ENCODE data around the gene NHS.

The NHS gene

DNA sequence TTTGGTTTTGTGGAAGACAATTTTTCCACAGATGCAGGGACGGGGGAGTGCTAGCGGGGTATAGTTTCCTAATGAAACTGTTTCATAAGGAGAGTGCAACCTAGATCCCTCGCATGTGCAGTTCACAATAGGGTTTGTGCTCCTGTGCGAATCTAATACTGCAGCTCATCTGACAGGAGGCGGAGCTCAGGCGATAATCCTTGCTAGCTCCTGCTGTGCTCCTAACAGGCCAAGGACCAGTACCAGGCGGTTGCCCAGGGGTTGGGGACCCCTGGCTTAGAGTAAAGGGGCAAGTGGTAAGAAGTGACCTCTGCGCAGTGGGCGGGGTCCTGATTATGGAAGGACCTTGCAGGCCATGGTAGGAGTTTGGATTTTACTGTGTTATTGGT lies 366.1 kb downstream of the NHS start:
- Histone ChIP-seq H3K36me3 (no peaks in the 10 kb centered on the region), H3K4me3 (no peak overlapping the region), H3K9me3 (no peaks in the 10 kb centered on the region), H3K4me1 (peaks cover 14% of the 10 kb centered on the region), H3K27ac (no peak overlapping the region), H4K20me1 (peaks cover 29% of the 10 kb centered on the region), H3K9ac (no peak overlapping the region), H3K27me3 (peaks cover 77% of the 10 kb centered on the region), H3K4me2 (no peak overlapping the region)
- TF ChIP-seq Cebpa-rat (IDR thresholded peaks at IDR 0.05), result no peak

DNA sequence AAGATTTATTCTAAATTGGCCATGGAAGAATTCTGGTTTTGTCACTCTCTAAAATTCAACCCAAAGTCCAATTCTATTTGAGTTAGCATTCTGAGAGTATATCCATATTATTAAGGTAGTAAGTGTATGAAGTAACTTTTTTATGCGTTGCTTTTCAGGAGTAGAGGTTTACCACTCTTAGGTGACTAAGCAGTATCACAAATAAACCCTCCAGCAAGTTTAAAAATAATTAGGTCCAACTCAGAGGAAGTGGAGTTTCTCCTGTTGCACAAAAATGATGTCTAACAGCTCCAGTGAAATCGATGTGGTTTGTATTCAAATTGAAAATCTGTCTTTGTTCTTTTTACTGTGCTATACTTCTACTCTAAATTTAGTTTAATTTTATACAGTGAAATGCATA lies 368.9 kb downstream of the NHS start:
- Histone ChIP-seq H3K9me3 (no peaks in the 10 kb centered on the region), H3K4me3 (no peak overlapping the region), H3K36me3 (no peaks in the 10 kb centered on the region), H3K27me3 (peaks cover 76% of the 10 kb centered on the region), H3K9ac (no peak overlapping the region), H4K20me1 (peaks cover 26% of the 10 kb centered on the region; the same call in 1 of the 2 replicates), H3K4me1 (no peaks in the 10 kb centered on the region), H3K27ac (no peak overlapping the region), H3K4me2 (no peak overlapping the region)
- no peak for TF ChIP-seq Cebpa-rat (IDR thresholded peaks at IDR 0.05)

DNA sequence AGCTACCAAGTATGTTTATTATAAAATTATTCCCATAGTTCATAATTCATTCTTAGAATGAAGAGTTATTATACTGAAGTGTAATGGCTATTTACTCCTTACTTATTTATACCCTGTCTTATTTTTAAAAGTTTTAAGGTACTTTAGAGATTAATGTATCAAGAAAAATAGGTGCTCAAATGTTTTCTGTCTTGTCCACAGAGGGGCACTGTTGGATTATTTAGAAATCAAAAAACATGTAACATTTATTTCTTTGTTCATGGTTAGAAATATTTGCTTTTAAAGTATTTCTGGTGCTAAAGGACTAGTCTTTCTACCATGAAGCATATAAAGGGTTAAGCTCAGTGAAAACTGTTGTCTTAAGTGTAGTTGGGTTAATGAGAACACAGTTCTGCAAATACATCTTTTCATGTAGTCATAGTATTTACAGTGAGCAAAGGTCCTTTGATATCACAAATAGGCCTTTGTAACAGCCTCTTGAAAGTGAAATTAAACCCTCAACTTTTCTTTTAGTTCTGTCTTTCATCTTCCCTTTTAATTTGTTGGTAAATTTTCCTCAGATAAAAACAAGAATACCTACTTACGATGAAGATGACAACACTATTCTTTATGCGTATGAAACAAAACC lies 370.0 kb downstream of the NHS start:
- Histone ChIP-seq H3K4me3 (no peak overlapping the region), H3K9ac (no peak overlapping the region), H3K27ac (no peak overlapping the region), H3K27me3 (peaks cover 74% of the 10 kb centered on the region), H4K20me1 (peaks cover 24% of the 10 kb centered on the region; the same call in 1 of the 2 replicates), H3K9me3 (no peaks in the 10 kb centered on the region), H3K36me3 (no peaks in the 10 kb centered on the region), H3K4me1 (no peaks in the 10 kb centered on the region), H3K4me2 (no peak overlapping the region)
- TF ChIP-seq Cebpa-rat (IDR thresholded peaks at IDR 0.05), result no peak

- no peaks in the 10 kb centered on the region for H3K4me1 ChIP-seq
These were observed 372.7 kb downstream of the NHS start for GRCh38 chrX:17747692-17748091.

GRCh38 chrX:17748684-17749083 lies 373.7 kb downstream of the NHS start:
- Histone ChIP-seq H3K9ac (no peak overlapping the region), H3K4me2 (no peak overlapping the region), H3K36me3 (no peaks in the 10 kb centered on the region), H3K4me3 (no peak overlapping the region), H3K27me3 (peaks cover 66% of the 10 kb centered on the region), H3K4me1 (no peaks in the 10 kb centered on the region), H3K9me3 (no peaks in the 10 kb centered on the region), H4K20me1 (0 out of 2 replicates have a peak, but pooled peaks cover 16% of the 10 kb centered on the region), H3K27ac (no peak overlapping the region)
- TF ChIP-seq Cebpa-rat (IDR thresholded peaks at IDR 0.05), result no peak

More at GRCh38 chrX:17747692-17748091, 372.7 kb downstream of the NHS start:
- Histone ChIP-seq H3K27ac (no peak overlapping the region), H4K20me1 (peaks cover 16% of the 10 kb centered on the region; the same call in 1 of the 2 replicates), H3K4me3 (no peak overlapping the region), H3K4me2 (no peak overlapping the region), H3K9me3 (no peaks in the 10 kb centered on the region), H3K27me3 (peaks cover 68% of the 10 kb centered on the region), H3K36me3 (no peaks in the 10 kb centered on the region), H3K9ac (no peak overlapping the region)
- no peak for TF ChIP-seq Cebpa-rat (IDR thresholded peaks at IDR 0.05)

- Histone ChIP-seq H3K27ac (no peak overlapping the region), H3K9me3 (no peaks in the 10 kb centered on the region), H3K4me1 (no peaks in the 10 kb centered on the region), H4K20me1 (0 out of 2 replicates have a peak, but pooled peaks cover 16% of the 10 kb centered on the region), H3K4me3 (no peak overlapping the region), H3K36me3 (no peaks in the 10 kb centered on the region), H3K4me2 (no peak overlapping the region), H3K27me3 (peaks cover 74% of the 10 kb centered on the region), H3K9ac (no peak overlapping the region)
- TF ChIP-seq Cebpa-rat (IDR thresholded peaks at IDR 0.05), result no peak
These were observed 375.4 kb downstream of the NHS start for GRCh38 chrX:17750436-17750835.

GRCh38 chrX:17758382-17758781 lies 383.4 kb downstream of the NHS start:
- H3K4me2 ChIP-seq, result no peak overlapping the region
- TF ChIP-seq Cebpa-rat (IDR thresholded peaks at IDR 0.05), result no peak

GRCh38 chrX:17759990-17760389 lies 385.0 kb downstream of the NHS start:
- no peak overlapping the region for H3K4me2 ChIP-seq
- H3K9ac ChIP-seq, result no peak overlapping the region

More at GRCh38 chrX:17758382-17758781, 383.4 kb downstream of the NHS start:
- Histone ChIP-seq H3K36me3 (no peaks in the 10 kb centered on the region), H3K27ac (no peak overlapping the region), H3K27me3 (peaks cover 81% of the 10 kb centered on the region), H3K4me3 (no peak overlapping the region), H4K20me1 (no peaks in the 10 kb centered on the region), H3K9ac (no peak overlapping the region), H3K4me1 (no peaks in the 10 kb centered on the region; the same call in 1 of the 2 replicates), H3K9me3 (no peaks in the 10 kb centered on the region)

DNA sequence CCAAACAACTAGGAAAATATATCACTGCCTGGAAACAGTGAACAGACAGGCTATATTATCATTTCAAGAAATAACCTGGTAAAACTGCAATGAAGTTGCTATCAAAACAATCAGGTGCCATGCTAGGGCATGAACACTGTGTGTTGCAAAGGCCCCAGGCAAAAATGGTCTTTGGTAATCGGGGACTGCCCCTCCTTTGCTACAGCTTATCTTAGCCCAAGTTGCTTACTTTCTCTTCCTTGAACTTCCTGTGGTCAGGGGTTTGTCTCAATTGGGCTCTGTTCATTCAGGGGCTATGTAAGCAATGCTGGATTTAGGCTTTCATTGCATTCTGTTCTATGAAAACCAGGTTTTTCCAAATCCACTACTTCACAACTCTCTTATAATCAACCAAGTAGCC lies 392.7 kb downstream of the NHS start:
- H3K9me3 ChIP-seq, result no peaks in the 10 kb centered on the region
- no peak overlapping the region for H3K4me3 ChIP-seq
- H3K9ac ChIP-seq, result no peak overlapping the region
- H3K27me3 ChIP-seq, result peaks cover 92% of the 10 kb centered on the region
- H3K27ac ChIP-seq, result no peak overlapping the region
- peaks cover 10% of the 10 kb centered on the region; the same call in 1 of the 2 replicates for H4K20me1 ChIP-seq
- no peak overlapping the region for H3K4me2 ChIP-seq
- no peak for TF ChIP-seq Cebpa-rat (IDR thresholded peaks at IDR 0.05)
- no peaks in the 10 kb centered on the region for H3K4me1 ChIP-seq
- no peaks in the 10 kb centered on the region for H3K36me3 ChIP-seq

More at GRCh38 chrX:17759990-17760389, 385.0 kb downstream of the NHS start:
- Histone ChIP-seq H3K9me3 (no peaks in the 10 kb centered on the region), H3K4me1 (no peaks in the 10 kb centered on the region; the same call in 1 of the 2 replicates), H3K36me3 (no peaks in the 10 kb centered on the region), H4K20me1 (0 out of 2 replicates have a peak, but pooled peaks cover 2% of the 10 kb centered on the region), H3K27ac (no peak overlapping the region), H3K4me3 (no peak overlapping the region), H3K27me3 (peaks cover 86% of the 10 kb centered on the region)
- no peak for TF ChIP-seq Cebpa-rat (IDR thresholded peaks at IDR 0.05)

DNA sequence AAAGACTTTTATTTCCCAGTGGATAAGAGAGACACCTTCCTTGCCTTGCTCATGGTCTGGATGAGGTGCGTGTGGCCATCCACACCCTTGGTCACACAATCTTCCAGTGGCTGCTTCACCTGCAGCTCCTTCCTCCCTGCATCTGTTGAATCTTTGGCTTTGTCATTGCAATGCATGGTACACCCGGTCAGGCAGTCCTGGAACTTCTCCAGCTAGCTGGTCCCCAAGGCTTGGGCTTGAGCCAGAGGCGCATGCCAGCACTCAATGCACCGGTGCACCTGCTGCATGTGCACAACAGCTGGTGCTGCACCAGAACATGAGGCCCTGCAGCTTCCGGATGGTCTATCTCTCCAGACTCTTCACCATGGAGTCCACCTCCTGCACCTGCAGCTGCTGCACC lies 394.0 kb downstream of the NHS start:
- H3K9ac ChIP-seq, result no peak overlapping the region
- H4K20me1 ChIP-seq, result peaks cover 10% of the 10 kb centered on the region; the same call in 1 of the 2 replicates
- no peak overlapping the region for H3K4me2 ChIP-seq
- H3K9me3 ChIP-seq, result no peaks in the 10 kb centered on the region
- no peaks in the 10 kb centered on the region for H3K4me1 ChIP-seq
- H3K27ac ChIP-seq, result no peak overlapping the region
- H3K4me3 ChIP-seq, result no peak overlapping the region
- no peaks in the 10 kb centered on the region for H3K36me3 ChIP-seq
- H3K27me3 ChIP-seq, result peaks cover 98% of the 10 kb centered on the region
- TF ChIP-seq Cebpa-rat (IDR thresholded peaks at IDR 0.05), result no peak
